Gastrocnemius medialis (tissue), 4 donors: ENCODE results near the gene GCAT.

Source experiments
- POLR2A ChIP-seq, 2 donors: fragments of 450-650 bp; IDR thresholded peaks; one replicate each; pipeline ENCODE4 v1.6.1; 2017; ENCODE audit warnings: antibody characterized with exemption in 2 of 2, mild to moderate bottlenecking in 2 of 2, moderate library complexity in 2 of 2
- TF ChIP-seq, protein P1 (sequence below), 5 experiments: fragments of 450-650 bp in 3 of 5; fragments of 200-600 bp in 2 of 5; sonication (generic) in 2 of 5; IDR thresholded peaks in 4 of 5; conservative IDR thresholded peaks in 1 of 5; 1 replicate in 4 of 5; 2 replicates in 1 of 5; pipeline ENCODE4 v1.5.1; 2016 to 2019; ENCODE audit warnings: antibody characterized with exemption in 5 of 5, mild to moderate bottlenecking in 3 of 5, moderate library complexity in 3 of 5

- TF ChIP-seq, protein P1, sequence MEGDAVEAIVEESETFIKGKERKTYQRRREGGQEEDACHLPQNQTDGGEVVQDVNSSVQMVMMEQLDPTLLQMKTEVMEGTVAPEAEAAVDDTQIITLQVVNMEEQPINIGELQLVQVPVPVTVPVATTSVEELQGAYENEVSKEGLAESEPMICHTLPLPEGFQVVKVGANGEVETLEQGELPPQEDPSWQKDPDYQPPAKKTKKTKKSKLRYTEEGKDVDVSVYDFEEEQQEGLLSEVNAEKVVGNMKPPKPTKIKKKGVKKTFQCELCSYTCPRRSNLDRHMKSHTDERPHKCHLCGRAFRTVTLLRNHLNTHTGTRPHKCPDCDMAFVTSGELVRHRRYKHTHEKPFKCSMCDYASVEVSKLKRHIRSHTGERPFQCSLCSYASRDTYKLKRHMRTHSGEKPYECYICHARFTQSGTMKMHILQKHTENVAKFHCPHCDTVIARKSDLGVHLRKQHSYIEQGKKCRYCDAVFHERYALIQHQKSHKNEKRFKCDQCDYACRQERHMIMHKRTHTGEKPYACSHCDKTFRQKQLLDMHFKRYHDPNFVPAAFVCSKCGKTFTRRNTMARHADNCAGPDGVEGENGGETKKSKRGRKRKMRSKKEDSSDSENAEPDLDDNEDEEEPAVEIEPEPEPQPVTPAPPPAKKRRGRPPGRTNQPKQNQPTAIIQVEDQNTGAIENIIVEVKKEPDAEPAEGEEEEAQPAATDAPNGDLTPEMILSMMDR (IDR thresholded peaks at IDR 0.05 in 4 of 5, conservative IDR thresholded peaks at IDR 0.05 in 1 of 5), result no peak
- TF ChIP-seq POLR2A (IDR thresholded peaks at IDR 0.05), result no peak
Measured at GRCh38 chr22:37774728-37775127, 33.0 kb upstream of the GCAT start.
